ENCODE measurements around the gene PCSK7.

DNA sequence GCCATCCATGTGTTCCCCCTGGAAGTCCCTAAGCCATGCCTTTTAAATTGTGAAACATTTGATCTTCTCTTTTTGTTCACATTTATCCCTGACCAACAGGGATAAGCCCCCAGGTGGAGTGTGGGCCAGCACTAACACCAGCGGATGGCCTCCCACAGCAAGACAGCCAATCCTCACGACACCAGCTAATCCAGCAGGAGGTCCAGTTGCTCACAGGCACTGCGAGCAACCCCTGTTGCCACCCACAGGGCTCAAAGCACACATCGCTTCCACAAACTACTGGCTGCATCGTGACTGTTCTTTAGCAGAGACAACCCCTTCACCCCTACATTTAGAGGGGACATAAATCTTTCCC is 2.0 kb downstream of the PCSK7 start:
- no peak for TF ChIP-seq RCOR1 (IDR thresholded peaks at IDR 0.05; ENCODE audit: insufficient replicate concordance, low read length)
- TF ChIP-seq, protein P1, sequence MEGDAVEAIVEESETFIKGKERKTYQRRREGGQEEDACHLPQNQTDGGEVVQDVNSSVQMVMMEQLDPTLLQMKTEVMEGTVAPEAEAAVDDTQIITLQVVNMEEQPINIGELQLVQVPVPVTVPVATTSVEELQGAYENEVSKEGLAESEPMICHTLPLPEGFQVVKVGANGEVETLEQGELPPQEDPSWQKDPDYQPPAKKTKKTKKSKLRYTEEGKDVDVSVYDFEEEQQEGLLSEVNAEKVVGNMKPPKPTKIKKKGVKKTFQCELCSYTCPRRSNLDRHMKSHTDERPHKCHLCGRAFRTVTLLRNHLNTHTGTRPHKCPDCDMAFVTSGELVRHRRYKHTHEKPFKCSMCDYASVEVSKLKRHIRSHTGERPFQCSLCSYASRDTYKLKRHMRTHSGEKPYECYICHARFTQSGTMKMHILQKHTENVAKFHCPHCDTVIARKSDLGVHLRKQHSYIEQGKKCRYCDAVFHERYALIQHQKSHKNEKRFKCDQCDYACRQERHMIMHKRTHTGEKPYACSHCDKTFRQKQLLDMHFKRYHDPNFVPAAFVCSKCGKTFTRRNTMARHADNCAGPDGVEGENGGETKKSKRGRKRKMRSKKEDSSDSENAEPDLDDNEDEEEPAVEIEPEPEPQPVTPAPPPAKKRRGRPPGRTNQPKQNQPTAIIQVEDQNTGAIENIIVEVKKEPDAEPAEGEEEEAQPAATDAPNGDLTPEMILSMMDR (conservative IDR thresholded peaks at IDR 0.05; ENCODE audit: low read depth, low read length): no peak
- TF ChIP-seq RFX5 (IDR thresholded peaks at IDR 0.05; ENCODE audit: low read depth, low read length): no peak
- TF ChIP-seq POLR2A (IDR thresholded peaks at IDR 0.05; ENCODE audit: low read depth, low read length): no peak
- no peak for TF ChIP-seq SMC3 (IDR thresholded peaks at IDR 0.05; ENCODE audit: low read depth, low read length)
- no peak for TF ChIP-seq FOS (IDR thresholded peaks at IDR 0.05; ENCODE audit: low read depth, low read length)
- TF ChIP-seq CEBPB (IDR thresholded peaks at IDR 0.05; ENCODE audit: low read depth, low read length): no peak
- TF ChIP-seq RAD21 (IDR thresholded peaks at IDR 0.05; ENCODE audit: low read length): no peak
- TF ChIP-seq, protein P2, sequence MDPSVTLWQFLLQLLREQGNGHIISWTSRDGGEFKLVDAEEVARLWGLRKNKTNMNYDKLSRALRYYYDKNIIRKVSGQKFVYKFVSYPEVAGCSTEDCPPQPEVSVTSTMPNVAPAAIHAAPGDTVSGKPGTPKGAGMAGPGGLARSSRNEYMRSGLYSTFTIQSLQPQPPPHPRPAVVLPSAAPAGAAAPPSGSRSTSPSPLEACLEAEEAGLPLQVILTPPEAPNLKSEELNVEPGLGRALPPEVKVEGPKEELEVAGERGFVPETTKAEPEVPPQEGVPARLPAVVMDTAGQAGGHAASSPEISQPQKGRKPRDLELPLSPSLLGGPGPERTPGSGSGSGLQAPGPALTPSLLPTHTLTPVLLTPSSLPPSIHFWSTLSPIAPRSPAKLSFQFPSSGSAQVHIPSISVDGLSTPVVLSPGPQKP (IDR thresholded peaks at IDR 0.05; ENCODE audit: borderline replicate concordance, low read depth, low read length): no peak
- TF ChIP-seq MAFK (IDR thresholded peaks at IDR 0.05; ENCODE audit: low read depth, low read length): no peak
- TF ChIP-seq BHLHE40 (IDR thresholded peaks at IDR 0.05; ENCODE audit: low read depth, low read length): no peak
- no peak for TF ChIP-seq CHD1 (IDR thresholded peaks at IDR 0.05; ENCODE audit: low read depth, low read length)
